ENCODE results near the gene EXOC4. TPM values are rescaled to one million over a fixed set of nuclear protein-coding genes. Genes with fewer than 3 reads are reported as not detected.
"Not testable (repeated sequence)": the region's sequence is repeated elsewhere in the genome, so short reads cannot be mapped to it uniquely, and the experiment has no call there.

EXOC4 gene
- total and polyA plus RNA-seq, 4 donors, result 47.5 to 100 (median 72.3) TPM

DNA sequence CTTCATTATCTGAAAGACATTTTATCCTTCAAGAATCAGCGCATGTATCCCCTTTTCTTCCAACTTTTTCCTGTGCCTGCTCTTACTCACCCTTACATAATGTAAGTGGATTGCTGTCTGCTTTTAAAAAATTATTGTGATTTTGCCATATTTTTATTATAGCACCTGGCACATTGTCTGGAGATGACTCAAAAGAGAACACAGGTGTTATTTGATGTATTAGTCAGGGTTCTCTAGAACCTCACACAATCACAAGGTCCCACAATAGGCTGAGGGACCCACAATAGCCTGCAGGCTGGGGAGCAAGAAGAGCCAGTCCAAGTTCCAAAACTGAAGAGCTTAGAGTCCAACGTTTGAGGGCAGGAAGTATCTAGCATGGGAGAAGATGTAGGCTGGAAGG, 390.0 kb downstream of the EXOC4 start:
- H3K4me1 ChIP-seq (ENCODE audit: control insufficient read depth, insufficient read depth, low read length), result no peaks in the 10 kb centered on the region
- 100% methylated on average over 1 of the region's 2 CpGs for WGBS (ENCODE audit: insufficient coverage)
- no peaks in the 10 kb centered on the region for H3K27me3 ChIP-seq (ENCODE audit: control insufficient read depth, insufficient read depth, low read length)
- H3K4me3 ChIP-seq (ENCODE audit: low read depth, low read length), result no peak overlapping the region
- no peaks in the 10 kb centered on the region for H3K36me3 ChIP-seq (ENCODE audit: control insufficient read depth, insufficient read depth, low read length)
- DNase-seq (ENCODE audit: low read depth in 4 of 6, low spot score in 6 of 6), result no peak
- H3K27ac ChIP-seq (ENCODE audit: low read depth, low read length), result no peak overlapping the region
- H3K9me3 ChIP-seq (ENCODE audit: control insufficient read depth, insufficient read depth, low read length), result no peaks in the 10 kb centered on the region

DNA sequence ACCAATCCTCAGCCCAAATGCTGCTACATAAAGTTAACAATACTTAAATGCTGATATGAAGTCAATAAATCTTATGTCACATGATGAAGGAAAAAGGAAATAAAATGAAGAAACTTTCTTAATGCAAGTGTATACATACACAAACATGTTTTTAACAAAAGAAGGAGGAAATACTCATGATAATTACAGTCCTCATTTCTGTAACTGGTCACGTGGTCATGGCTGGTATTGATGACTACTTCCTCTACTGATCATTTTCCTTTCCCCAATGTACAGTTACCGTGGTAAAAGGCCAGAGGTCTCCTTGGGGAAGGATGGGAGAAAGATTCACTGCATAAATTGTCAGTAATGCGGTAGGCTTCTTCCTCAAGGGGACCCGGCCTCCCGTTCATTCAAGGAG, 390.8 kb downstream of the EXOC4 start:
- H3K36me3 ChIP-seq (ENCODE audit: control insufficient read depth, insufficient read depth, low read length); H3K27me3 ChIP-seq (ENCODE audit: control insufficient read depth, insufficient read depth, low read length); DNase-seq (ENCODE audit: low read depth in 4 of 6, low spot score in 6 of 6); H3K27ac ChIP-seq (ENCODE audit: low read depth, low read length); H3K4me3 ChIP-seq (ENCODE audit: low read depth, low read length); H3K9me3 ChIP-seq (ENCODE audit: control insufficient read depth, insufficient read depth, low read length); H3K4me1 ChIP-seq (ENCODE audit: control insufficient read depth, insufficient read depth, low read length): not testable (repeated sequence)
- WGBS (ENCODE audit: insufficient coverage), result no CpG with 5 or more reads among the region's 5 CpGs

DNA sequence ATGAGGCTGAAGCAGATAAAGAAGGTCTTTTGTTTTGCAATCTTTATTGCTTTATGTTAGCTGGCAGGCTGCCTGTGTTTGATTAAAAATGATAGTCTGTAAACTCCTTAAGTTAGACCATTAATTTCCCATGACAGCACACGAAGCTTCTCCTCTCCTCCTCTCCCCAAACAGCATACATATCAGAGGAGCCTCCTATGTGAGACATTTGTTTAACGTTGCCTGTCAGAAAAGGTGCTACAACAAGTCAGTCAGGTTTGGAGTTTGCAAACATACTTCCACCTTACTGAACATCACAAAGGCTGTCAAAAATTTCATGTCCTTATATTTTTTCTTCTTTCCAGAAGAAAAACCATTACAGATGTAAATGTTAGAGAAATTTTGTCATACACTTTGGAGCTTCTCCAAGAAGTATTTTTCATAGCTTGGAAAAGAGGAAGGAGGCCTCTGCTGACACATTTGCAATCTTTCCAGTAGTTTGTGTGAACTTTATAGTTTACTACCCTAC, 393.1 kb downstream of the EXOC4 start:
- WGBS (ENCODE audit: insufficient coverage), result no CpG with 5 or more reads among the region's 2 CpGs
- no peaks in the 10 kb centered on the region for H3K27me3 ChIP-seq (ENCODE audit: control insufficient read depth, insufficient read depth, low read length)
- DNase-seq (ENCODE audit: low read depth in 4 of 6, low spot score in 6 of 6), result no peak
- H3K36me3 ChIP-seq (ENCODE audit: control insufficient read depth, insufficient read depth, low read length), result no peaks in the 10 kb centered on the region
- H3K9me3 ChIP-seq (ENCODE audit: control insufficient read depth, insufficient read depth, low read length), result no peaks in the 10 kb centered on the region
- no peak overlapping the region for H3K4me3 ChIP-seq (ENCODE audit: low read depth, low read length)
- H3K4me1 ChIP-seq (ENCODE audit: control insufficient read depth, insufficient read depth, low read length), result no peaks in the 10 kb centered on the region
- H3K27ac ChIP-seq (ENCODE audit: low read depth, low read length), result no peak overlapping the region

DNA sequence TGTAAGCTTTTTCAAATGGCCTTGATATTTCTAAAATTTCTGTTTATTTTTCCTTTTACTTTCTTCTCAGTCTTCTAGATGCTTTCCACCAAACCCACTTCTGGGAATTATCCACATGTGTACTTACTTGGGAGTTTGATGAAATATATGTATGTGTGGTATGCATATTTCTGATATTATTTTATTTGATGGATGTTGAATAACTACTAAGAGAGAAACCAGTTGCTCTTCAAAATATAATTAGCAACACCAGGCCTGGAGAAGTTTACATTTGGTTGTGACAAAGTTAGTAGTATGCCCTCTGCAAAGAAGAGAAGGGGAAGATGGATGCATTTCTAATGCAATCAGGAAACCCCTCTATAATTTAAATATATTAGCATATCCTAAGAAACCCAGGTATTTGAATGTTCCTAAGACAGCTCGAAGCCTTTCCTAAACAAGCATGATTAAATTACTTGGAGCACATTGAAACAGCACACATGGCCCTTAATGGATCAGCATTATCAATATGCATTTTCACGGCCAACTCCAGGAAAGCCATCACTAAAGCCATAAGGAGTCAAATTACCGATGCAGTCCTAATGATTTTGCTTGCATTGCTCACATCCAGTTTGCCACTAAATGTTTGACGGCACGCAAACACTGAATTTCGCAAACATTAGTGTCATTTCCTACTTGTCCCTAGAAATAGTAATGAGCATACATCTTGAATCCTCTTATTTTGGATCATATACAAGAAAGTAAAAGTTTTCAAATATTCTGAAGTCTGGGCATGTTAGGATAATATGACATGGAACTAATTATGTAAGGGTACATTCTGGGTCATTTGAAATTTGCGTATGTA, 393.8 kb downstream of the EXOC4 start:
- no peaks in the 10 kb centered on the region for H3K36me3 ChIP-seq (ENCODE audit: control insufficient read depth, insufficient read depth, low read length)
- WGBS (ENCODE audit: insufficient coverage), result 81% methylated on average over 3 of the region's 7 CpGs

DNA sequence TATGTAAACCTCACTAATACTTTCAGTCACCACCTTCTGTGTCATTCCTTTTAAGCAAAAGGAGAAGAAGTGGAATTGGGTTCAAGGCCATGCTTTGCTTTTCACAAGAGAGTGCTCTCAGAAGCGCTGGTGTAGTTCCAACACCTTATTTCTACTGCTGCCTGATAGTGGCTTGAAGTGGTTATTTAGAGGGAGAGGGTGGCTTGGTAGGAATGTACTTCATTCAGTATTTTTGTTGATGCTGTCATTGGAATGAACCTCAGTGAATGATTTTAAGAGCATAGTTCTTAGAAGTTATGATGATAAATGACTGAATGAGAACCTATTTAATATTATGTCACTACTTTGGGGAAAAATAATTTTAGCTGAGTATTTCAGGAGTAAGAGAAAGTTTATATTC, 396.7 kb downstream of the EXOC4 start:
- Histone ChIP-seq H3K9me3 (ENCODE audit: control insufficient read depth, insufficient read depth, low read length) (no peaks in the 10 kb centered on the region), H3K27me3 (ENCODE audit: control insufficient read depth, insufficient read depth, low read length) (no peaks in the 10 kb centered on the region), H3K27ac (ENCODE audit: low read depth, low read length) (no peak overlapping the region), H3K36me3 (ENCODE audit: control insufficient read depth, insufficient read depth, low read length) (no peaks in the 10 kb centered on the region), H3K4me1 (ENCODE audit: control insufficient read depth, insufficient read depth, low read length) (no peaks in the 10 kb centered on the region), H3K4me3 (ENCODE audit: low read depth, low read length) (no peak overlapping the region)
- no CpG with 5 or more reads among the region's 1 CpG for WGBS (ENCODE audit: insufficient coverage)
- no peak for DNase-seq (ENCODE audit: low read depth in 4 of 6, low spot score in 6 of 6)

More for the DNA sequence above, 393.8 kb downstream of the EXOC4 start:
- Histone ChIP-seq H3K9me3 (ENCODE audit: control insufficient read depth, insufficient read depth, low read length) (no peaks in the 10 kb centered on the region), H3K4me3 (ENCODE audit: low read depth, low read length) (no peak overlapping the region), H3K4me1 (ENCODE audit: control insufficient read depth, insufficient read depth, low read length) (no peaks in the 10 kb centered on the region), H3K27me3 (ENCODE audit: control insufficient read depth, insufficient read depth, low read length) (no peaks in the 10 kb centered on the region), H3K27ac (ENCODE audit: low read depth, low read length) (no peak overlapping the region)
- peak in 1 of 6 donors; percentile 31 for DNase-seq (ENCODE audit: low read depth in 4 of 6, low spot score in 6 of 6)

DNA sequence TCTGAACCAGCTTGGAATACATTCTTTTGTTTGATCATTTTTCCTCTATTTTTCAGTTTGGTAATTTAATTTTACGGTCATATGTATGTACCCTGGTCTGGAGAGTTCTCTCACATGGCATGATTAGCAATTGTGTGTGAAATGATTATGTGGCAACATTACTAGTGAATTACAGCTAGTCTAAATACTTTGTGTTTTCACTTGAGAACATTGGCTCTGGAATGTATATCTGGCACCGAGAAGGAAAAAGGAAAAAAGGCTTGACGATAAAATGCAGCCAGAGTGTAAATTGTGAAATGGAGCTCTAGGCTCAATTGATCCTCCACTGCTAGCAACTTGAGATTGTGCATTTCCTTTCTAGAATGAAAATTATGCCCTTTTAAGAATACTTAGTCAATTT, 397.2 kb downstream of the EXOC4 start:
- Histone ChIP-seq H3K36me3 (ENCODE audit: control insufficient read depth, insufficient read depth, low read length) (no peaks in the 10 kb centered on the region), H3K9me3 (ENCODE audit: control insufficient read depth, insufficient read depth, low read length) (no peaks in the 10 kb centered on the region), H3K4me1 (ENCODE audit: control insufficient read depth, insufficient read depth, low read length) (no peaks in the 10 kb centered on the region), H3K27ac (ENCODE audit: low read depth, low read length) (no peak overlapping the region), H3K4me3 (ENCODE audit: low read depth, low read length) (no peak overlapping the region), H3K27me3 (ENCODE audit: control insufficient read depth, insufficient read depth, low read length) (no peaks in the 10 kb centered on the region)
- WGBS (ENCODE audit: insufficient coverage), result no CpG with 5 or more reads among the region's 3 CpGs
- peak in 1 of 6 donors; percentile 49 for DNase-seq (ENCODE audit: low read depth in 4 of 6, low spot score in 6 of 6)

DNA sequence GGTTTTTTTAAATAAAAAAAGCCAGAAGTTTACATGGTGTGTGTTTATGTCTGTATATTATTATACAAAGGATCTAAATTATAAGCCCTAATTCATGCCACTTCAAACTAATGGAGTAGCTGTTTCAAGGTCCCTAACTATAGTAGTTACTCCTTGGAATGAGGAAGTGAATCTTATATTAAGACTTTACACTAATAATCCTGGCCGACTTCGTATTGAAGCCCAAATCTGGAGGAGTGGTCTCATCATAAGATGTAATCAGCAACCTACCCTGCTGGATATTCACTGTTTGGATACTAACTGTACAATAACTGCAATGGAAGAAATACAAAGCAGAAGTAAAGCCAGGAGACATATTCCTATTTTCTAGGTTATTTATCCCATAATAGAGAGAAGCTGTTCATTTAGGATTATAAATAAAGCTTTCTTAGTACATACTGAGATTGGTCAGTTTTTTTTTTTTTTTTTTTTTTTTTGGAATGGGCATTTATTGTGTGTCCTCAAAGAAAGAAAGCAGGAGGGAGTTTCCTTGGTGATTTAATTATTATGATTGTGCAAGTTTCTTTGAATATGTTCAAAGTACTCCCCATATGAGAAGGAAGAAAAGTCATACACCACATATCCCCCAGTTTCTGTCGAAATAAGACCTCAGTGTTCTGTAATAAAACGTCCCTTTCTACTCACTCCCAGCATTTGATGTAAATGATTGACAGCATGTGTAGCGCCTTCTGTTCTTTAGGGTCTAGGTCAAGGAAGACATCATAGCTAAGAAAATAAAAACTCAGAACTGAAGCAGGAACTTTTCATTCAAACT, 397.8 kb downstream of the EXOC4 start:
- no CpG with 5 or more reads among the region's 5 CpGs for WGBS (ENCODE audit: insufficient coverage)
- no peak for DNase-seq (ENCODE audit: low read depth in 4 of 6, low spot score in 6 of 6)

DNA sequence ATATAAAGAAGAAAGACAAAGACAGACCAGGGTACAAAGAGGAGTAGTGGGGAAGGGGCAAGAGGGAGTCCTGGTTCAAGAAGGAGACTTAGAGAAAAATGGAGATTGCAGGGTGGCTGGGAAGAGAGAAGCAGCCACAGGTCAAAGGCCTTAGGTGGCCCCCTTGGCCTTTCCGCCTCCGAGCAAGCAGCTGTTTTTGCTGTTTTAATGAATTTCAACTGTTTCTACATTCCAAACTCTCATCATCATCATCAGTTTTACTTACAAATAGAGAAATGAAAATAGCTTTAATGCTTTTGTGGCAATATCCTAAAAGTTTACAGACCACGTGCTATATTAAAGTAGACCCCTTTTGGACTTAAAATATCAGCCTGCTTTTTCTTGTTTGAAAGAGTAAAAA, 399.7 kb downstream of the EXOC4 start:
- Histone ChIP-seq H3K36me3 (ENCODE audit: control insufficient read depth, insufficient read depth, low read length) (no peaks in the 10 kb centered on the region), H3K4me1 (ENCODE audit: control insufficient read depth, insufficient read depth, low read length) (no peaks in the 10 kb centered on the region), H3K9me3 (ENCODE audit: control insufficient read depth, insufficient read depth, low read length) (no peaks in the 10 kb centered on the region), H3K27ac (ENCODE audit: low read depth, low read length) (no peak overlapping the region), H3K27me3 (ENCODE audit: control insufficient read depth, insufficient read depth, low read length) (no peaks in the 10 kb centered on the region), H3K4me3 (ENCODE audit: low read depth, low read length) (no peak overlapping the region)
- DNase-seq (ENCODE audit: low read depth in 4 of 6, low spot score in 6 of 6), result no peak
- no CpG with 5 or more reads among the region's 3 CpGs for WGBS (ENCODE audit: insufficient coverage)

More for the DNA sequence above, 397.8 kb downstream of the EXOC4 start:
- Histone ChIP-seq H3K4me1 (ENCODE audit: control insufficient read depth, insufficient read depth, low read length) (no peaks in the 10 kb centered on the region), H3K36me3 (ENCODE audit: control insufficient read depth, insufficient read depth, low read length) (no peaks in the 10 kb centered on the region), H3K9me3 (ENCODE audit: control insufficient read depth, insufficient read depth, low read length) (no peaks in the 10 kb centered on the region), H3K4me3 (ENCODE audit: low read depth, low read length) (no peak overlapping the region), H3K27me3 (ENCODE audit: control insufficient read depth, insufficient read depth, low read length) (no peaks in the 10 kb centered on the region), H3K27ac (ENCODE audit: low read depth, low read length) (no peak overlapping the region)

DNA sequence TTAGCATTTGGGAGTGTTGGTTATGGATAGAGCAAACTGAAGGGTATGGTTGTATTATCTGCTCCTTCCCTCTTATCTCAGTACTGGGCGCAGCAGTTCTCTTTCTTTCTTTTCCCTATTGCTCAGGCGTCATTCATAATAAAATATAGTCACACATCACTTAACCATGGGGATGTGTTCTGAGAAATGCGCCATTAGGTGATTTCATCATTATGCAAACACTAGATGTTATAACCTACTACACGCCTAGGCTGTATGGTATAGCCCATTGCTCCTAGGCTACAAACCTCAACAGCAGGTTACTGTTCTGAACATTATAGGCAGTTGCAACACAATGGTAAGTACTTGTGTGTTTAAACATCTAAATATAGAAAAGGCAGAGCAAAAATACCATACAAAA, 401.7 kb downstream of the EXOC4 start:
- DNase-seq (ENCODE audit: low read depth in 4 of 6, low spot score in 6 of 6), result no peak
- Histone ChIP-seq H3K4me3 (ENCODE audit: low read depth, low read length) (no peak overlapping the region), H3K36me3 (ENCODE audit: control insufficient read depth, insufficient read depth, low read length) (no peaks in the 10 kb centered on the region), H3K27me3 (ENCODE audit: control insufficient read depth, insufficient read depth, low read length) (no peaks in the 10 kb centered on the region), H3K4me1 (ENCODE audit: control insufficient read depth, insufficient read depth, low read length) (no peaks in the 10 kb centered on the region), H3K9me3 (ENCODE audit: control insufficient read depth, insufficient read depth, low read length) (no peaks in the 10 kb centered on the region), H3K27ac (ENCODE audit: low read depth, low read length) (no peak overlapping the region)
- 100% methylated on average over 1 of the region's 4 CpGs for WGBS (ENCODE audit: insufficient coverage)
